Mesenchymal stem cell (in vitro differentiated cells and primary cell): Measurements from ENCODE around the gene CD6.

Experiments used
- DNase-seq: peaks from one replicate; pipeline ENCODE4 v3.0.0-alpha.2; 2013
- H2AFZ ChIP-seq: one replicate; pipeline ENCODE4 v1.6.1; 2013; ENCODE audit warnings: low read depth, mild to moderate bottlenecking, control low read depth, inconsistent platforms, low read length, moderate library complexity
- H2AK5ac ChIP-seq: 2 replicates; pipeline ENCODE4 v1.6.1; 2013; ENCODE audit warnings: low read length, moderate library complexity, mild to moderate bottlenecking, inconsistent platforms; ENCODE audit not compliant: severe bottlenecking
- H2BK120ac ChIP-seq: one replicate; pipeline ENCODE4 v1.6.1; 2013; ENCODE audit warnings: low read depth, mild to moderate bottlenecking, inconsistent platforms, low read length, moderate library complexity
- H2BK12ac ChIP-seq, 2 experiments: one replicate each; pipeline ENCODE4 v1.6.1; 2013; ENCODE audit warnings: inconsistent platforms in 2 of 2, low read length in 2 of 2, mild to moderate bottlenecking in 2 of 2, moderate library complexity in 2 of 2, control low read depth in 1 of 2
- H2BK15ac ChIP-seq: one replicate; pipeline ENCODE4 v1.6.1; 2013; ENCODE audit warnings: mild to moderate bottlenecking, low read depth, inconsistent platforms; ENCODE audit not compliant: poor library complexity, severe bottlenecking
- H2BK5ac ChIP-seq: 2 replicates; pipeline ENCODE4 v1.6.1; 2013; ENCODE audit warnings: low read depth, mild to moderate bottlenecking, low read length, control low read depth, inconsistent platforms; ENCODE audit not compliant: poor library complexity, severe bottlenecking
- H3K14ac ChIP-seq, 2 experiments: one replicate each; pipeline ENCODE4 v1.6.1; 2013; ENCODE audit warnings: inconsistent platforms in 2 of 2, low read length in 2 of 2, control low read depth in 1 of 2, mild to moderate bottlenecking in 1 of 2, moderate library complexity in 1 of 2
- H3K18ac ChIP-seq, 2 experiments: one replicate each; pipeline ENCODE4 v1.6.1; 2013; ENCODE audit warnings: inconsistent platforms in 2 of 2, low read length in 2 of 2, control low read depth in 1 of 2, low read depth in 1 of 2, mild to moderate bottlenecking in 1 of 2
- H3K23ac ChIP-seq, 2 experiments: one replicate each; pipeline ENCODE4 v1.6.1; 2013; ENCODE audit warnings: inconsistent platforms in 2 of 2, low read length in 2 of 2, mild to moderate bottlenecking in 2 of 2, moderate library complexity in 2 of 2, control low read depth in 1 of 2
- H3K27ac ChIP-seq: 2 replicates; pipeline ENCODE4 v1.5.1; 2013; ENCODE audit warnings: mild to moderate bottlenecking, moderate library complexity, low read length, control low read depth, inconsistent platforms; ENCODE audit not compliant: poor library complexity, severe bottlenecking
- H3K27me3 ChIP-seq, 2 experiments: 2 replicates each; pipeline versions ENCODE4 v1.6.1 to v1.7.0; 2013; ENCODE audit warnings: low read length in 2 of 2, mild to moderate bottlenecking in 2 of 2, moderate library complexity in 2 of 2, control low read depth in 1 of 2, inconsistent platforms in 1 of 2; ENCODE audit not compliant: control insufficient read depth in 1 of 2, insufficient read depth in 1 of 2
- H3K36me3 ChIP-seq, 2 experiments: 2 replicates each; pipeline versions ENCODE4 v1.6.1 to v1.7.0; 2013; ENCODE audit warnings: low read length in 2 of 2, control low read depth in 1 of 2, inconsistent platforms in 1 of 2, low read depth in 1 of 2, mild to moderate bottlenecking in 1 of 2; ENCODE audit not compliant: insufficient read depth in 2 of 2, control insufficient read depth in 1 of 2
- H3K4ac ChIP-seq, 2 experiments: one replicate each; pipeline ENCODE4 v1.6.1; 2013; ENCODE audit warnings: inconsistent platforms in 2 of 2, low read length in 2 of 2, mild to moderate bottlenecking in 2 of 2, moderate library complexity in 2 of 2, control low read depth in 1 of 2, low read depth in 1 of 2
- H3K4me1 ChIP-seq: 2 replicates; pipeline ENCODE4 v1.6.1; 2013; ENCODE audit warnings: low read depth, low read length, control low read depth; ENCODE audit not compliant: control insufficient read depth, insufficient read depth
- H3K4me2 ChIP-seq: 2 replicates; pipeline ENCODE4 v1.6.1; 2013; ENCODE audit warnings: low read length, mild to moderate bottlenecking, inconsistent platforms; ENCODE audit not compliant: poor library complexity, severe bottlenecking
- H3K4me3 ChIP-seq, 2 experiments: 2 replicates each; pipeline versions ENCODE4 v1.5.1 to v1.7.0; 2013; ENCODE audit warnings: low read length in 2 of 2, mild to moderate bottlenecking in 2 of 2, control low read depth in 1 of 2, low read depth in 1 of 2; ENCODE audit not compliant: insufficient read depth in 1 of 2
- H3K79me1 ChIP-seq: replicated peaks from 2 replicates; pipeline ENCODE4 v1.6.1; 2013; ENCODE audit warnings: mild to moderate bottlenecking, control low read depth, low read length, inconsistent platforms; ENCODE audit not compliant: poor library complexity, severe bottlenecking
- H3K9ac ChIP-seq: 2 replicates; pipeline ENCODE4 v1.7.0; 2013; ENCODE audit warnings: mild to moderate bottlenecking, low read length, moderate library complexity
- H3K9me3 ChIP-seq: 2 replicates; pipeline ENCODE4 v1.7.0; 2013; ENCODE audit warnings: mild to moderate bottlenecking, low read length; ENCODE audit not compliant: control insufficient read depth
- H4K8ac ChIP-seq: one replicate; pipeline ENCODE4 v1.6.1; 2013; ENCODE audit warnings: inconsistent platforms, mild to moderate bottlenecking, low read length, moderate library complexity
- H4K91ac ChIP-seq: one replicate; pipeline ENCODE4 v1.6.1; 2013; ENCODE audit warnings: mild to moderate bottlenecking, low read length, inconsistent platforms
- WGBS: methylation state at CpG from one replicate; pipeline ENCODE4 v1.1.7; 2013; ENCODE audit warnings: mixed read lengths; 5-methylcytosine and 5-hydroxymethylcytosine counted together

The CD6 gene

DNA sequence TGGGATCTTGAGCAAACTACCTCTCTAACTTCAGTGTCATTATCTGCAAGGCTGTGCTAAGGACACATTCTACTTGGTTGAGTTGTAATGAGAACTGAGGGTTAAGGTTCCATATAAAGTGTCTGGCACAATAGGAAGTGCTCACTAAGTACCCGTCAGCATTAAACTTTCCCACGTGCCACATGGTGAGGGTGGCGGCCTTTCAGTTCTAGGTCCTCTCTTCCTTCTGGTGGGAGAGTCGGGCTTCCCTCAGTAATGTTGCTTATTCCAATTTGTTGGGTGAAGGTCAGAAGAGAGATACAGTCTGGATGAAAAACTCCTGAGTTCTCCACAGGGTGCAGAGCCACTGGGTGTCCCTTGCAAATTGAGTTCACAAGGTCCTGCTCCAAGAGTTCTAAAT, 4.6 kb upstream of the CD6 start:
- Histone ChIP-seq H2AFZ (no peak overlapping the region), H3K9ac (no peak overlapping the region), H3K4me2 (no peak overlapping the region), H2AK5ac (no peak overlapping the region), H3K23ac (no peak overlapping the region), H4K91ac (no peak overlapping the region), H3K27ac (no peak overlapping the region), H2BK5ac (no peak overlapping the region), H3K4ac (no peak overlapping the region), H3K14ac (no peak overlapping the region), H2BK120ac (no peak overlapping the region), H3K36me3 (no peaks in the 10 kb centered on the region), H3K18ac (no peak overlapping the region), H2BK12ac (no peak overlapping the region), H3K27me3 (peaks cover 7 to 30% of the 10 kb centered on the region in 2 experiments), H3K4me1 (peaks cover 1% of the 10 kb centered on the region), H3K4me3 (no peak overlapping the region), H3K79me1 (no peaks in the 10 kb centered on the region), H3K9me3 (peaks cover 4% of the 10 kb centered on the region), H4K8ac (no peak overlapping the region), H2BK15ac (no peak overlapping the region)
- 92% methylated on average over 4 of the region's 4 CpGs for WGBS
- DNase-seq = no peak

- Histone ChIP-seq H3K23ac (no peak overlapping the region), H2BK12ac (no peak overlapping the region), H2AK5ac (no peak overlapping the region), H3K18ac (no peak overlapping the region), H2AFZ (no peak overlapping the region), H2BK15ac (no peak overlapping the region), H3K9me3 (peaks cover 4% of the 10 kb centered on the region), H3K27me3 (peaks cover 16 to 44% of the 10 kb centered on the region in 2 experiments), H3K27ac (no peak overlapping the region), H3K4me3 (no peak overlapping the region), H3K4ac (no peak overlapping the region), H2BK5ac (no peak overlapping the region), H4K91ac (no peak overlapping the region), H3K4me1 (peaks cover 1% of the 10 kb centered on the region), H3K9ac (no peak overlapping the region), H3K14ac (no peak overlapping the region), H4K8ac (no peak overlapping the region), H2BK120ac (no peak overlapping the region), H3K4me2 (no peak overlapping the region), H3K79me1 (no peaks in the 10 kb centered on the region), H3K36me3 (no peaks in the 10 kb centered on the region)
- WGBS = no CpG with 5 or more reads among the region's 1 CpG
- DNase-seq = no peak
These were observed 3.3 kb upstream of the CD6 start for GRCh38 chr11:60968223-60968622.

DNA sequence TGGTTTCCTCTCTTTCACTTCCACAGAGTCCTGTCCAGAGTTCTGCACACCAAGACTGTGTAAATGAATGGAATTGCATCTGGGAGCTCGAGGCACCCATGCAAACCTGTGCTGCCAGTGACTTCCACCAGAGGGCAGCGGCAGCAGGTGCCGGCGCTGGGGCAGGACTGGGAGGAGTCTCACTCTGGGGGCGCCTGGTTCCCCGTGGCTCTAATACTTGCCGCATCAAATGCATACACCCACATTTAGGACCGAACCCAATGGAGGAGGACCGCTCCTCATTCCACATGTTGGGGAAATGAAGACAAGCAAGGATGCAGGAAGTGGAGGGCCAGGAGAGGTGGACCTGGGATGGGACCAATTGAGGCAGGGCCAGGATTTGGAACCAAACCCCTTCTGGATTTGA, 1.1 kb upstream of the CD6 start:
- peak; percentile 39 for DNase-seq
- Histone ChIP-seq H3K27me3 (peaks cover 16 to 45% of the 10 kb centered on the region in 2 experiments), H2BK120ac (no peak overlapping the region), H3K14ac (peak overlapping the region in 1 of 2 experiments; percentile 65), H2BK12ac (no peak overlapping the region), H3K9me3 (peaks cover 4% of the 10 kb centered on the region), H3K18ac (no peak overlapping the region), H3K4me1 (peaks cover 1% of the 10 kb centered on the region), H3K4me3 (no peak overlapping the region), H3K36me3 (no peaks in the 10 kb centered on the region), H3K23ac (no peak overlapping the region), H2AFZ (no peak overlapping the region), H3K27ac (no peak overlapping the region), H3K9ac (no peak overlapping the region), H3K4ac (no peak overlapping the region), H4K8ac (no peak overlapping the region), H2BK5ac (no peak overlapping the region), H2BK15ac (no peak overlapping the region), H2AK5ac (no peak overlapping the region), H3K79me1 (no peaks in the 10 kb centered on the region), H4K91ac (no peak overlapping the region), H3K4me2 (no peak overlapping the region)
- WGBS = 35% methylated on average over 5 of the region's 9 CpGs

GRCh38 chr11:60970890-60971289, 590 bp upstream of the CD6 start:
- H3K18ac ChIP-seq = no peak overlapping the region
- no peak for DNase-seq
- no peaks in the 10 kb centered on the region for H3K36me3 ChIP-seq
- H3K79me1 ChIP-seq = no peaks in the 10 kb centered on the region
- no peak overlapping the region for H3K4me3 ChIP-seq
- no peak overlapping the region for H3K23ac ChIP-seq
- H3K4me2 ChIP-seq = no peak overlapping the region
- peaks cover 16 to 41% of the 10 kb centered on the region in 2 experiments for H3K27me3 ChIP-seq
- H2BK120ac ChIP-seq = no peak overlapping the region
- H3K4ac ChIP-seq = no peak overlapping the region
- 84% methylated on average over 5 of the region's 5 CpGs for WGBS
- H3K4me1 ChIP-seq = peaks cover 1% of the 10 kb centered on the region
- no peak overlapping the region for H3K27ac ChIP-seq
- H4K8ac ChIP-seq = no peak overlapping the region
- no peak overlapping the region for H2AFZ ChIP-seq
- no peak overlapping the region for H4K91ac ChIP-seq
- H2BK5ac ChIP-seq = no peak overlapping the region
- H2AK5ac ChIP-seq = no peak overlapping the region
- no peak overlapping the region for H3K9ac ChIP-seq
- no peak overlapping the region for H2BK15ac ChIP-seq
- no peak overlapping the region for H3K14ac ChIP-seq
- H2BK12ac ChIP-seq = no peak overlapping the region
- peaks cover 4% of the 10 kb centered on the region for H3K9me3 ChIP-seq
